ENCODE results near the gene ZEB1.

- no peak for TF ChIP-seq CTCF (conservative IDR thresholded peaks at IDR 0.05)
- no peak for TF ChIP-seq EZH2 (IDR thresholded peaks at IDR 0.05; ENCODE audit: low read depth)
Observed at GRCh38 chr10:31272841-31273240, 46.2 kb upstream of the ZEB1 start.

All from PC-9 (cell line).